ENCODE results near the gene MAN2C1.

The MAN2C1 gene

GRCh38 chr15:75366163-75366562 is 2.2 kb downstream of the MAN2C1 start:
- no peak for TF ChIP-seq CTCF (IDR thresholded peaks at IDR 0.05; ENCODE audit: extremely low read depth, missing control alignments)
- DNase-seq (ENCODE audit: low spot score), result no peak

GRCh38 chr15:75364881-75365280 is 3.5 kb downstream of the MAN2C1 start:
- TF ChIP-seq CTCF (IDR thresholded peaks at IDR 0.05; ENCODE audit: extremely low read depth, missing control alignments), result no peak
- no peak for DNase-seq (ENCODE audit: low spot score)

- no peak for TF ChIP-seq CTCF (IDR thresholded peaks at IDR 0.05; ENCODE audit: extremely low read depth, missing control alignments)
- DNase-seq (ENCODE audit: low spot score), result no peak
These were observed 4.6 kb downstream of the MAN2C1 start for GRCh38 chr15:75363786-75364185.

DNA sequence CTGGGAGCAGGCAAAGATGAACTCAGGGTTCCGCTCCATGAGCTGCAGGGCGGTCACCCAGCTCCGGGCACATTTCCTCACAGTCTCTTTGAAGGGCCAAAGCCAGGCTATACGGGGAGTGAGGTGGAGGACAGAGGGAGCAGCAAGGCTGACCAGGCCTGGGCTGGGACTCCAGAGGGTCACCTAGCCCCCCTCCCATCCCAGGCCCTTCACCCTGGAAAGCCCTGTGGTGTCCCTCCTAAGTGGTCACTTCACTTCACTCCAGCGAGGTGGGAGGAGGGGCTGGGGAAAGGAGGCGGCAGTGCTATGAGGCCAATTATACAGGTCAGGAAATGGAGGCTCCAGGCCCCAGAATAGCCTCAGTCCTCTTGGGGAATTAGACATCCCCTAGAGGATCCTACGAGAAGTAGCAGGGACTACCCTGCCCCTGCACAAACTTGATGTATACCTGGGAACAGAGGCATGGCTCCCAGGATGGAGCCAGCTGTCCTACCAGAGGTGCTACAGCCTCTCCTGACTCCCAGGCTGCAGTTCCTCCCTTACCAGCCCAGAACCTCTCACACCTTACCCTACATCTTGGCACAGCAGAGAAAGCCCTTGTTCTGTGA is 5.7 kb downstream of the MAN2C1 start:
- DNase-seq (ENCODE audit: low spot score), result no peak
- TF ChIP-seq CTCF (IDR thresholded peaks at IDR 0.05; ENCODE audit: extremely low read depth, missing control alignments), result no peak

DNA sequence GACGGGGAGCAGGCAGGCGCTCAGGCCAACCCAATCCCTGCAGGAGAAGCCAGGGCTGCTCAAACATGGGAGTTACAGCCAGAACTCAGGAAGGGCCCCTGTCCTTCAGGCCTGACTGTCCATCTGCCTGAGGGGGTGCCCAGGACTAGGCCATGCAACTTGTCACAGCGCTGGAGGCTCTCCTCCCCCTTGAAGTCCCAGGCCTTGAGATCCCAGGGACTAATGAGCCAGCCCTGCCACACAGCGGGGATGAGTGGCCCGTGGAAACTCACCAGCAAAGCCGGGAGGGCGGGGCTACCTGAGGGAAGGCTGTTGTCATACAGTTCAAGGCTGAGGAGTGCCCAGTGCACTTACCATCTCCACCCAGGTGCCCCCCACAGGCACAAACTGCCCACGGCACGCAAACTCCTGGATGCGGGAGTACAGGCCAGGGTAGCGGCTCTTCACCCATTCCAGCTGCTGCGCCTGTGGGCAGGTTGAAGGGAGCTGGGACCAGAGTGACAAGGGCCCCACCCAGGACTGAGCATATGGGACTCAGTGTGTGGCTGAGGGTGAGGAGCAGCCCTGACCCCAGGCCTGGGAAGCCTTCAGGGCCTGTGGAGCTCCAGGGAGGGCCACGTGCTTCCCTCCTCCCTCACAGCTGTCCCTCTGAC is 6.3 kb downstream of the MAN2C1 start:
- TF ChIP-seq CTCF (IDR thresholded peaks at IDR 0.05; ENCODE audit: extremely low read depth, missing control alignments), result no peak

GRCh38 chr15:75361361-75361988 is 6.9 kb downstream of the MAN2C1 start:
- no peak for DNase-seq (ENCODE audit: low spot score)
- TF ChIP-seq CTCF (IDR thresholded peaks at IDR 0.05; ENCODE audit: extremely low read depth, missing control alignments), result no peak

More for the DNA sequence above, 6.3 kb downstream of the MAN2C1 start:
- no peak for DNase-seq (ENCODE audit: low spot score)

- no peak for TF ChIP-seq CTCF (IDR thresholded peaks at IDR 0.05; ENCODE audit: extremely low read depth, missing control alignments)
- no peak for DNase-seq (ENCODE audit: low spot score)
These were observed 7.6 kb downstream of the MAN2C1 start for GRCh38 chr15:75360856-75361255.

Data from GM20000 (cell line).